ENCODE data around the gene ABCB9.
"Not testable (repeated sequence)": the region's sequence is repeated elsewhere in the genome, so short reads cannot be mapped to it uniquely, and the experiment has no call there.

The ABCB9 gene

DNA sequence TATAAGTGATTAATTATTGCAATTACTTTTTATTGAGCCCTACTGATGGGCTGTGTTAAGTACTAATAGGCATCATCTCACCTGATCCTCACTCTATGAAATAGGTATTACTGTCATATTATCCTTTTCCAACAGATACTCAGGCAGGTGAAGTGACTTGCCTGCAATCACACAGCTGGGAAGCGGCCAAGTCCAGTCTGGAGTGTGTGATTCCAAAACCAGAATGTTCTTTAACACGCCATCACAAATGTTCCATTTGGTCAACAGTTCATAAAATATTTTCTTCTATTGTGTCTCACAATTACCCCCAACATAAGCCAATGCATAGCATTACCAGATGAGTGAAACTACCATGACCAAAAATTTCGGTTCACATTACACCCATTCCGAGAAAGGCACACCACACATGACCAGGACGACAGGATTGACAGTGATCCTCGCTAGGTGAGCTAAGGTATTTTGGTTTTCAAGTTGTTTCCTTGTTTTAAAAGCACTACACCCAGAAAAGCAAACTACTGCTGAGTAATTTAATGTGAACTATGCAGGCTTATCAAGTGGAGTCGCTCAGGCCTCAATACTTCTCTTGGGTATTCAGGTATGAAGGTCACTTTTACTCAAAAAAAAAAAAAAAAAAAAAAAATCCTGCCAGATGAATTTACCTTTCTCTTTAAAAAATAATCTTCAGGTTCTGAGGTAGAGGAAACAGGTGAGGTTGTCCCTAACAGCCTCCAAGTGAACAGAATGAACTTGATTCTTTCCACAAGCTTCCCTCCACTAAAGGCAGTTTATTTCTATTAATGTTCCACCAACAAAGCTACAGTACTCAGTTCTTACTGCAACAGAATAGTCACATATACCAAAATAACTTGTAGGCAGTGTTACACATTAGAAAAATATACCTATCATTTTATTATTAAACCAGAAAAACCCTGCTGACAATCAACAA, 72.8 kb downstream of the ABCB9 start:
- no peak for DNase-seq

DNA sequence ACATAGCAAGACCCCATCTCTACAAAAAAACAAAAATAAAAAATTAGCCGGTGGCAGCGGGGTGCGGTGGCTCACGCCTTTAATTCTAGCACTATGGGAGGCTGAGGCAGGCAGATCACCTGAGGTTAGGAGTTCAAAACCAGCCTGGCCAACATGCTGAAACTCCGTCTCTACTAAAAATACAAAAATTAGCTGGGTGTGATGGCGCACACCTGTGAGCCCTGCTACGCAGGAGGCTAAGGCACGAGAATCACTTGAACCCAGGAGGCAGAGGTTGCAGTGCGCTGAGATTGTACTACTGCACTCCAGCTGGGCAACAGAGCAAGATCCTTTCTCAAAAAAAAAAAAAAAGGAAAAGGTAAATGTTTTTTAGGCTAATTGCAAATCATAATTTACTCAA, 73.5 kb downstream of the ABCB9 start:
- DNase-seq, result not testable (repeated sequence)

DNA sequence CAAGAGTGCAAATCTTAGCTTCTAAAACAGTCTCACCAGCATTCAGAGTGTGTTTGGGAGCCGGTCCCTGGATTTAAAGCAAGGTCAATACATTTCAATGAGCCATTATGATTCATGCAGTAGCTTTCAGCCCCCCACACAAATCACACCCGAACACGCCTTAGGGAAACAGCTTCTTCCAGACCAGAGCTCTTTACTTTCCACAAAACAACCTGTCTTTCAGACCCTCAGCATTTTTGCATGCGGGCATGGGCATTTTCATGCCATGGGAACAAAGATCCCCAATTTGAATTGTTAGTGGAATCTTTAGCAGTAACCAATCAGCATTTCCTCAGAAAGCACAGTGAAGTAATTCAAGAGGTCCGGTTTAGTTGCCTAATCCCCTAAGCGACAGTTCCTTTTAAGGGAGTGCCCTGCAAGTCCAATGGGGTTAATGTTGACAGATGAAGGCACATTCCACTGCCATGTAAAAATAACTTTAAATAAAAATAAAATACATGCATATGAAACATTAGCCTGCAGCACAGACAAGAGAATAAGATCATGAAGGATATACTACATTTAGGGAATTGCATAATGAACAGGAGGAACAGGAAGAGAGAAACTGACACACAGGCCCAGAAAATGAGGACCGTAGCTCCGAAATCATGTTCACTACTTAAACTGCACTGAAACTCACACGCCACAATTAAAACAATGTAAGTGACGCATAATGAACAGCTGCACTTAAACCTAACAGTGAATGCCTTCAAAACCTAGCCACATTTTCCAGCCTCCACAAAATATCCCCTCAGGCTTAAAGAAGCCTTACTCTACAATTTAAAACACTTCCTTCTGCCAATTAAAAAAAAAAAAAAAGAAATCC, 74.4 kb downstream of the ABCB9 start:
- no peak for DNase-seq

DNA sequence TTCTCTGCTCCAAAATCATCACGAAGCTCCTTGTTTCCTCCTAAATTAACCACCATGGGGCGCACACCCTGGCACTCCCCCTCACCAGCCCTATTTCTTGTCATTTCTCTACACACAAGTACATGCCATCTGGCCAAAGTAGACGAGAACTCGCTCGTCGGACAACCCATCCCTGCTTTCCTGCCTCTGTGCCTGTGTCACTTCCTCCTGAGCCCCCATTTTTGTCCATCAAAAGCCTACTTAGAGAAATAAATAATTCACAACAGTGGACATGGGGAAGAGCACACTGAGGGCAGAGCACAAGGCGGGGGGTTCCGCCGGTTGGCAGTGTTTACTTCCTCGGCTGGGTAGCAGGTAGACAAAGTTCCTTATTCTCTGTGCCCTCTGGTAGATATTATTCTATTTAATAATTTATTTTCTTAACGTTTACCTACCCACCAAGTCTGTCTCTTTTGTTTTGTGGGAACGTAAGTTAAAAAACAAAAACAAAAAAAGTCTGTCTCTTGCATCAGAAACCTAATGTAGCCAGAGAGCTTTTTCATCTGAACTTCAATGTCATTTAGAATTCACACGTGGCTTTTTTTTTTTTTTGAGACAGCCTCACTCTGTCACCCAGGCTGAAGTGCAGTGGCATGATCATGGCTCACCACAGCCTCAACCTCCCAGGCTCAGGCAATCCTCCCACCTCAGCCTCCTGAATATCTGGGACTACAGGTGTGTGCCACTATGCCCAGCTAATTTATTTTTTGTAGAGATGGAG, 76.3 kb downstream of the ABCB9 start:
- no peak for DNase-seq

- peak; percentile 31 for DNase-seq
Observed at GRCh38 chr12:122888232-122888752, 78.0 kb downstream of the ABCB9 start.

GRCh38 chr12:122887819-122888212, 78.4 kb downstream of the ABCB9 start:
- no peak for DNase-seq

- no peak for DNase-seq
Observed at GRCh38 chr12:122886851-122887818, 79.1 kb downstream of the ABCB9 start.

DNA sequence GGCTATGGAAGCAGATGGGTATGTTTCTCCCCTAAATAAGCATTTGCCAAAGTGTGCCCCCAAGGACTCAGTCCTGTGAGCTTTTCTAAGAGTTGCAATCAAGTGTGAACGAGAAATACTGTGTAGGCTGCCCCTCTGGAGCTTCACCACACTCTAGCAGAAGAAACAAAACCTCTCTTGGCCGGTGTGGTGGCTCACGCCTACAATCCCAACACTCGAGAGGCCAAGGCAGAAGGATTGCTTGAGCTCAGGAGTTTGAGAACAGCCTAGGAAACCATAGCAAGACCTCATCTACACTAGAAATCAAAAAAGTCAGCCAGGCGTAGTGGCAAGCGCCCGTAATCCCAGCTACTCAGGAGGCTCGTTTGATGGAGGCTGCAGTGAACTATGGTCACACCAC, 80.1 kb downstream of the ABCB9 start:
- DNase-seq, result no peak

GRCh38 chr12:122884860-122885259, 81.4 kb downstream of the ABCB9 start:
- DNase-seq, result no peak

DNA sequence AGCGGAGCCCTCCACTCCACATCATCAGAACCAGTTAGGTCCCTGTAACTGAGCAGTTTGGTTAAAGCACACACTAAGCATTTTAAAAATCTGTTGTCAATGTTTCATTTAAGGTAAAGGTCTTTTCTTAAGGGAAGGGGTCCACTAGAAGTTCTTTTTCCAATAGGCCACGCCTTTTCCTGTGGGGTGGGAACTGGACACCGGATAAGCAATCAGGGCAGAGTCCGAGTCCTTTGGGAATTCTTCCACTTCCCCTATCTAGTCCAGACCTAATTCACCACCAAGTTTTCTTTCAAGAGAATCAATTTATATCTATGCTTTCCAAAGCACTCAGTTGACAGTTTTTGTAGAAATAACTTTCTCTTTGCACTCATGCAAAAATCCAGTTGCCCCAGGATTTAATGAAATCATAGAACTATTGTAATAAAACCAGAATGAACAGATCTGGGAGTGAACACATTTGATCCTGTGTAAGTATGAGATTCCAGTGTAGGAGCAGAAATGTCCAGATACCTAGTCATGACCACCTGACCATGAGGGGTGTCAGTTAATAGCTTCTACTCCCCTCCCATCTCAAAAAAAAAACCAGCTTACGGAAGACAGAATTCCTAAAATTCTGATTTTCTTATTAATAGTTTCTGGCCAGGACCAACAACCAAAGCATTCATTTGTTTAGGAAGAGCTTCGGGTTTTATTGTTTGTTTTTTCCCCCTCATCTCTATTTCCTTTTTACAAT, 82.0 kb downstream of the ABCB9 start:
- no peak for DNase-seq

DNA sequence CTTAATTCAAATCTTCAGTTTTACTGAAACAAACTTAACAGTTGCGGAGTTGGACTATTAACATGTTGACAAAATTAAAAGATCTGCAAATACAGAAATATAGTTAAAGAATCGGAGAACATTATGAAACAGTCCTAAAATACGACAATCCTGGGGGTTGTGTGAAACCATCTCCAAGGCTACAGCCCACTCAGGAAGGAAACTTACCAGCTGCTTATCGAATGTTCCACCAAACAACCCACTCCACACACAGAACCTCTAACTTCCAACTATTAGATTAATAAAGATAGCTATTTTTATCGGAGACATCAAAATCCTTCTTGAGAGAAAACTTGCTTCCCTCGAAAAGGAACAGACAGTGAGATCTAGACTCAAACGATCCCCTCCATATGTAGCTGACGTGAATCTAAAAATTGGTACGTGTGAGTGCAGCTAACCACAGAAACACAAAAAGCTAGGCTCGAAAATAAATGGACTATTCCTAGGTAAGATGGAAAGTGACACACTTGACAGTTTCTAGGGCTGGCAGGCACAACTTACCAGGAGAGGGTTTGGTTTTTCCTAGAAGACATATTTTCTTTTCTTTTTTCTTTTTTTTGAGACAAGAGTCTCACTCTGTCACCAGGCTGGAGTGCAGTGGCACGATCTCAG, 83.2 kb downstream of the ABCB9 start:
- no peak for DNase-seq

DNA sequence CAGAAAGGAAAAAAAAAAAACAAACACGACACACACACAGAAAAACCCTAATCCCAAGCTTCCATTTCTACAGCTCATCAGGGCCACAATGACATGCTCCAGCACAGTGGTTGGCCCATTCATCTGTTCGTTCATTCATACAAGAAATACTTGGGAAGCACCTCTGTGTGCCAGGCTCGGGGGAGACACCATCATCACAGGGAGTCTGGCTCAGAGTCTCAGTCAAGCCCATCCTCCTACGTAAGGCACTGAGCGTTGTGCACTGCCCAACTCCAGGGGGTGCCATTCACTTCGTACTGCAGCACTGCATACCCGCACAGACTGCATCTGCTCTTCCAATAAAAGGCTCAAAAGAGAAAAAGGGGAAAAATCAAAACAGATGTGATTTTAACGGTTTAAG, 85.6 kb downstream of the ABCB9 start:
- no peak for DNase-seq

DNA sequence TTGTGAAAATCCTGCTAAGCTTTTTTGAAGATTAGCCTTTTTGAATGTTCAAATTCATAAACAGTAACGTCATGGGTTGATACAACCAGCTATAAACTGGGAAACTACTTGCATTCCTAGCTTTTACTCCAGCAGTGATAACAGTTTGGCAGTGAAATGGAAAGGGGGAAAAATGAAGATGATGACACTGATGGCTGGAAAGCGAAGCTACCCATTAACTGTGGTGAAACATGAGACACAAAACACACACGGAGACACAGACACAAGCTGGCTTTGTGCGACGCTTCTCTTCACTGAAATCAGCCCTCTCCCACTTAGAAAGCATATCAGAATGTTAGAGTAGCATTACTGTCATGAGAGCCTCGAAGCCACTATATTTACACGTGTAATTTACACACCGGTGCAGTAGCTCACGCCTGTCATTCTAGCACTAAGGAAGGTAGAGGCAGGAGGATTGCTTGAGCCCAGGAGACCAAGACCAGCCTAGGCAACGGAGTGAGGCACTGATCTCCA, 86.1 kb downstream of the ABCB9 start:
- DNase-seq, result no peak
